Endothelial cell of umbilical vein (primary cell): ENCODE measurements around the gene ETF1. TPM values are rescaled to one million over a fixed set of nuclear protein-coding genes. Genes with fewer than 3 reads are reported as not detected.
"Not testable (repeated sequence)": the region's sequence is repeated elsewhere in the genome, so short reads cannot be mapped to it uniquely, and the experiment has no call there.

ENCODE experiments used
- BruUV-seq: library from RNA; stranded (reverse); fragments of 400-500 nt; replicated peaks from 2 replicates; lab custom pipeline; 2021; lab: Mats Ljungman, UMichigan
- CTCF ChIA-PET: fragments of 300-600, 350-600 bp; sonication (Branson Sonifier 250); formaldehyde crosslinking; loops from one replicate; lab custom pipeline; 2021; ENCODE audit warnings: antibody characterized with exemption, inconsistent platforms; lab: Charles Lee
- POLR2A ChIA-PET: fragments of 300-600, 350-600 bp; sonication (Branson Sonifier 250); formaldehyde crosslinking; loops from one replicate; lab custom pipeline; 2021; ENCODE audit warnings: antibody characterized with exemption, inconsistent platforms; lab: Charles Lee
- DNase-seq: peaks from one replicate; pipeline ENCODE4 v3.0.0-alpha.2; 2011; ENCODE audit warnings: low read depth, low spot score
- FAIRE-seq: peaks from 2 replicates; lab custom pipeline; 2011; peaks lifted over from hg19 to GRCh38; lab: Jason Lieb, UNC
- H2AFZ ChIP-seq: 2 replicates; pipeline ENCODE4 v1.6.0; 2012; ENCODE audit warnings: low read depth, low read length, control low read depth, inconsistent platforms
- H3K27ac ChIP-seq: 2 replicates; pipeline ENCODE4 v1.5.1; 2011; ENCODE audit warnings: low read depth, mild to moderate bottlenecking, control low read depth, low read length, moderate library complexity; ENCODE audit not compliant: insufficient read depth
- H3K27me3 ChIP-seq, 2 experiments: 2 replicates each; pipeline versions ENCODE4 v1.6.0 to v1.6.1; 2011; ENCODE audit warnings: low read length in 2 of 2, mixed read lengths in 1 of 2; ENCODE audit not compliant: control insufficient read depth in 2 of 2, insufficient read depth in 2 of 2
- H3K36me3 ChIP-seq, 2 experiments: 2 replicates in 1 of 2; 3 replicates in 1 of 2; pipeline ENCODE4 v1.5.1; 2011; ENCODE audit warnings: low read length in 2 of 2, mild to moderate bottlenecking in 1 of 2, moderate library complexity in 1 of 2; ENCODE audit not compliant: control insufficient read depth in 2 of 2, insufficient read depth in 2 of 2; ENCODE audit errors: extremely low read depth in 1 of 2
- H3K4me1 ChIP-seq: 3 replicates; pipeline ENCODE4 v1.5.1; 2011; ENCODE audit warnings: mild to moderate bottlenecking, low read length; ENCODE audit not compliant: control insufficient read depth, insufficient read depth; ENCODE audit errors: extremely low read depth
- H3K4me2 ChIP-seq: 2 replicates; pipeline ENCODE4 v1.6.1; 2011; ENCODE audit warnings: low read length, control low read depth, mixed read lengths; ENCODE audit not compliant: insufficient read depth
- H3K4me3 ChIP-seq, 3 experiments: fragments of 200-600 bp in 1 of 3; sonication (generic), shearing (Covaris generic) in 1 of 3; replicated peaks in 1 of 3; 2 replicates each; pipeline ENCODE4 v1.5.1; 2011 to 2016; ENCODE audit warnings: control low read depth in 3 of 3, low read length in 3 of 3, mild to moderate bottlenecking in 2 of 3, inconsistent platforms in 1 of 3, low read depth in 1 of 3, moderate library complexity in 1 of 3; ENCODE audit not compliant: insufficient read depth in 1 of 3
- H3K79me2 ChIP-seq: 2 replicates; pipeline ENCODE4 v1.6.0; 2012; ENCODE audit warnings: low read length, inconsistent platforms; ENCODE audit not compliant: control insufficient read depth, insufficient read depth
- H3K9ac ChIP-seq: replicated peaks from 2 replicates; pipeline ENCODE3; 2011; ENCODE audit warnings: low read length, control low read depth; ENCODE audit not compliant: insufficient read depth; ENCODE audit errors: extremely low read depth
- H3K9me1 ChIP-seq: replicated peaks from 3 replicates; pipeline ENCODE4 v1.6.0; 2011; ENCODE audit warnings: mild to moderate bottlenecking, low read length; ENCODE audit not compliant: control insufficient read depth, insufficient read depth; ENCODE audit errors: extremely low read depth
- H3K9me3 ChIP-seq: replicated peaks from 2 replicates; pipeline ENCODE4 v1.5.1; 2012; ENCODE audit warnings: low read length, inconsistent platforms; ENCODE audit not compliant: control insufficient read depth, insufficient read depth
- H4K20me1 ChIP-seq: replicated peaks from 2 replicates; pipeline ENCODE3; 2011; ENCODE audit warnings: mild to moderate bottlenecking, low read length; ENCODE audit not compliant: control insufficient read depth, insufficient read depth; ENCODE audit errors: extremely low read depth
- EZH2 ChIP-seq: IDR thresholded peaks from 2 replicates; pipeline ENCODE4 v1.6.1; 2012; ENCODE audit warnings: borderline replicate concordance, low read depth, mild to moderate bottlenecking, moderate library complexity, low read length, inconsistent platforms; ENCODE audit not compliant: severe bottlenecking
- FOS ChIP-seq: IDR thresholded peaks from 2 replicates; pipeline ENCODE4 v1.6.1; 2011; ENCODE audit warnings: mild to moderate bottlenecking, low read length, moderate library complexity, borderline replicate concordance; ENCODE audit not compliant: insufficient read depth
- GATA2 ChIP-seq: IDR thresholded peaks from 2 replicates; pipeline ENCODE4 v1.7.0; 2011; ENCODE audit warnings: low read depth, mild to moderate bottlenecking, moderate library complexity, mixed read lengths, low read length; ENCODE audit not compliant: insufficient read length, insufficient read depth
- JUN ChIP-seq: IDR thresholded peaks from 2 replicates; pipeline ENCODE4 v1.6.1; 2011; ENCODE audit warnings: borderline replicate concordance, low read depth; ENCODE audit not compliant: insufficient read length, insufficient read depth
- MAX ChIP-seq: IDR thresholded peaks from 2 replicates; pipeline ENCODE4 v1.6.1; 2011; ENCODE audit not compliant: insufficient read depth, insufficient read length
- MYC ChIP-seq: IDR thresholded peaks from one replicate; pipeline ENCODE4 v1.6.1; 2011; ENCODE audit warnings: mild to moderate bottlenecking, low read depth, low read length
- POLR2A ChIP-seq: IDR thresholded peaks from 2 replicates; pipeline ENCODE4 v1.6.1; 2012; ENCODE audit warnings: low read depth, mild to moderate bottlenecking, control low read depth, low read length
- POLR2AphosphoS5 ChIP-seq: IDR thresholded peaks from 2 replicates; pipeline ENCODE4 v1.6.1; 2012; ENCODE audit warnings: low read depth, mild to moderate bottlenecking, control low read depth, low read length, moderate library complexity; ENCODE audit not compliant: insufficient read depth
- dilution Hi-C: fragments of 300-500 bp; cut with MboI; formaldehyde crosslinking; loops from one replicate; pipeline ENCODE4 v1.15.0; 2019; ENCODE audit warnings: low sequenced_read_pairs; ENCODE audit not compliant: extremely low pct_ligation_motif_present
- intact Hi-C: fragments of 100-400 bp; cut with micrococcal nuclease; formaldehyde crosslinking; loops from one replicate; pipeline ENCODE4 v1.10.0; 2022
- polyA plus RNA-seq, 4 experiments: library from polyadenylated mRNA; depleted of rRNA in 3 of 4; stranded (reverse) in 3 of 4; unstranded in 1 of 4; fragments of >200 nt; gene quantifications; 2 replicates each; pipeline versions ENCODE4 v1.2.1 to v1.2.3, GENCODE V29; 2011 to 2012; ENCODE audit warnings: missing spikeins in 1 of 4
- total RNA-seq: library from RNA; stranded (reverse); gene quantifications from 2 replicates; pipeline ENCODE4 v1.2.3, GENCODE V29; 2021
- TF ChIP-seq, protein P1 (sequence below), 2 donors: IDR thresholded peaks; 1 replicate in 1 of 2; 2 replicates in 1 of 2; pipeline ENCODE4 v1.5.1; 2011; ENCODE audit warnings: low read length in 2 of 2, mild to moderate bottlenecking in 2 of 2, moderate library complexity in 2 of 2, control low read depth in 1 of 2, inconsistent platforms in 1 of 2, low read depth in 1 of 2; ENCODE audit not compliant: insufficient read depth in 1 of 2; ENCODE audit errors: extremely low read depth in 1 of 2

Gene ETF1
- total and polyA plus RNA-seq, 2 donors (not counting 3 experiments of a cell fraction or from before 2014, with no cell fraction given): 32.9 to 114 TPM

DNA sequence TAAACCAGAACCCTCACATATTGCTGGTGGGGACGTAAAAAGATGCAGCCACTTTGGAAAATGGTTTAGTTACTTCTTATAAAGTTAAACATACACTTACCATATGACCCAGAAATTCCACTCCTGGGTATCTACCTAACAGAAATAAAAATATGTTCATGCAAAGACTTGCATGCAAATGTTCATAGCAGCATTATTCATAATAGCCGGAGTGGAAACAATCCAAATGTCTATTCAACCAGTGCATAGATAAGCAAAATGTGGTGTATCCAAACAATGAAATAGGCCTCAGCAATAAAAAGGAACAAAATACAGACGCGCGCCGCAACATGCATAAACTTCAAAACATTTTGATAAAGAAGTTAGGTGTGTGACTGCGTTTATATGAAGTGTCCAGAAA, 66.1 kb downstream of the ETF1 start:
- Histone ChIP-seq H3K4me3 (no peak overlapping the region), H3K36me3 (no peaks in the 10 kb centered on the region), H3K4me2 (no peak overlapping the region), H3K79me2 (no peaks in the 10 kb centered on the region), H4K20me1 (no peaks in the 10 kb centered on the region), H3K9me1 (no peaks in the 10 kb centered on the region), H2AFZ (no peak overlapping the region), H3K27ac (no peak overlapping the region), H3K9me3 (no peaks in the 10 kb centered on the region), H3K9ac (no peak overlapping the region), H3K27me3 (no peaks in the 10 kb centered on the region), H3K4me1 (no peaks in the 10 kb centered on the region)
- intact Hi-C loops: no loop called here
- POLR2A ChIA-PET: no interaction called here
- TF ChIP-seq FOS (no peak), EZH2 (no peak), POLR2AphosphoS5 (no peak), MAX (no peak), JUN (no peak), POLR2A (no peak), GATA2 (no peak), MYC (no peak)
- TF ChIP-seq, protein P1, sequence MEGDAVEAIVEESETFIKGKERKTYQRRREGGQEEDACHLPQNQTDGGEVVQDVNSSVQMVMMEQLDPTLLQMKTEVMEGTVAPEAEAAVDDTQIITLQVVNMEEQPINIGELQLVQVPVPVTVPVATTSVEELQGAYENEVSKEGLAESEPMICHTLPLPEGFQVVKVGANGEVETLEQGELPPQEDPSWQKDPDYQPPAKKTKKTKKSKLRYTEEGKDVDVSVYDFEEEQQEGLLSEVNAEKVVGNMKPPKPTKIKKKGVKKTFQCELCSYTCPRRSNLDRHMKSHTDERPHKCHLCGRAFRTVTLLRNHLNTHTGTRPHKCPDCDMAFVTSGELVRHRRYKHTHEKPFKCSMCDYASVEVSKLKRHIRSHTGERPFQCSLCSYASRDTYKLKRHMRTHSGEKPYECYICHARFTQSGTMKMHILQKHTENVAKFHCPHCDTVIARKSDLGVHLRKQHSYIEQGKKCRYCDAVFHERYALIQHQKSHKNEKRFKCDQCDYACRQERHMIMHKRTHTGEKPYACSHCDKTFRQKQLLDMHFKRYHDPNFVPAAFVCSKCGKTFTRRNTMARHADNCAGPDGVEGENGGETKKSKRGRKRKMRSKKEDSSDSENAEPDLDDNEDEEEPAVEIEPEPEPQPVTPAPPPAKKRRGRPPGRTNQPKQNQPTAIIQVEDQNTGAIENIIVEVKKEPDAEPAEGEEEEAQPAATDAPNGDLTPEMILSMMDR (IDR thresholded peaks at IDR 0.05; ENCODE audit: extremely low read depth in 1 of 2, insufficient read depth in 1 of 2, low read depth in 1 of 2, low read length in 2 of 2): no peak
- BruUV-seq: no TSS peak
- CTCF ChIA-PET: no interaction called here
- FAIRE-seq: no peak
- dilution Hi-C loops: no loop called here
- no peak for DNase-seq

DNA sequence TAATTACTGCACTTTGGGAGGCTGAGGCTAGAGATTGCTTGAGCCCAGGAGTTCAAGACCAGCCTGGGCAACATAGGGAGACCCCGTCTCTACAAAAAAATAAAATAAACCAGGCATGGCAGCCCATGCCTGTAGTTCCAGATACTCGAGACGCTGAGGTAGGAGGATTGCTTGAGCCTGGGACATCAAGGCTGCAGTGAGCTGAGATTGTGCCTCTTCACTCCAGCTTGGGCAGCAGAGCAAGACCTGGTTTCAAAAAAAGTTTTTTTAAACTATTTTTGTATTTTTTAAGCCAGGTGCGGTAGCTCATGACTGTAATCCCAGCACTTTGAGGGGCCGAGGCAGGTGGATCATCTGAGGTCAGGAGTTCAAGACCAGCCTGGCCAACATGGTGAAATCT, 69.9 kb downstream of the ETF1 start:
- intact Hi-C loops, dilution Hi-C loops: not testable (repeated sequence)

More for the DNA sequence above, 69.9 kb downstream of the ETF1 start:
- POLR2A ChIA-PET, H3K27ac ChIP-seq, H2AFZ ChIP-seq, DNase-seq, H3K79me2 ChIP-seq, H3K4me1 ChIP-seq, H3K9ac ChIP-seq, H3K27me3 ChIP-seq, H3K9me3 ChIP-seq, BruUV-seq, H3K4me2 ChIP-seq, H3K4me3 ChIP-seq, FAIRE-seq, H3K9me1 ChIP-seq, H4K20me1 ChIP-seq, H3K36me3 ChIP-seq: not testable (repeated sequence)
- CTCF ChIA-PET: interaction anchor here (1.1 to 1.6 kb wide), 4 partner anchors 8 to 24 kb away, joined by 3 to 5 read pairs (median 4); partner anchors contain the start of gene EGR1
